Mesangial cell (primary cell): ENCODE data around the gene CDKN2B-AS1. TPM values are rescaled to one million over a fixed set of nuclear protein-coding genes. Genes with fewer than 3 reads are reported as not detected.

Experiments
- total RNA-seq: library from RNA; depleted of rRNA; stranded (reverse); fragments of >200 nt; gene quantifications from 2 replicates; pipeline ENCODE4 v1.2.3, GENCODE V29; 2015

The CDKN2B-AS1 gene
- total RNA-seq = 0.63 and 0.98 TPM in 2 replicates

DNA sequence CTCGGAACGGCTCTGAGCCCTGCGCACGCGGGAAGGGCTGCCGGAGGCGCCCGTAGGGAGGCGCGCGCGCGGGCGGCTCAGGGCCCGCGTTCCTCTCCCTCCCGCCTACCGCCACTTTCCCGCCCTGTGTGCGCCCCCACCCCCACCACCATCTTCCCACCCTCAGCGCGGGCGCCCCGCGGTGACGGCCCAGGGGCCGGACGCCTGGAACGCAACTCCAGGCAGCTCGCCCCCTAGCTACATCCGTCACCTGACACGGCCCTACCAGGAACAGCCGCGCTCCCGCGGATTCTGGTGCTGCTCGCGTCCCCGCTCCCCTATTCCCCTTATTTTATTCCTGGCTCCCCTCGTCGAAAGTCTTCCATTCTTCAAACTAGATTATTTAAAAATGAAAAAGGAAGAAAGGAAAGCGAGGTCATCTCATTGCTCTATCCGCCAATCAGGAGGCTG lies at the start of gene CDKN2B-AS1:
TSS of gene CDKN2B-AS1 (plus strand) at position 236 of the 450 bp plus-strand sequence.

DNA sequence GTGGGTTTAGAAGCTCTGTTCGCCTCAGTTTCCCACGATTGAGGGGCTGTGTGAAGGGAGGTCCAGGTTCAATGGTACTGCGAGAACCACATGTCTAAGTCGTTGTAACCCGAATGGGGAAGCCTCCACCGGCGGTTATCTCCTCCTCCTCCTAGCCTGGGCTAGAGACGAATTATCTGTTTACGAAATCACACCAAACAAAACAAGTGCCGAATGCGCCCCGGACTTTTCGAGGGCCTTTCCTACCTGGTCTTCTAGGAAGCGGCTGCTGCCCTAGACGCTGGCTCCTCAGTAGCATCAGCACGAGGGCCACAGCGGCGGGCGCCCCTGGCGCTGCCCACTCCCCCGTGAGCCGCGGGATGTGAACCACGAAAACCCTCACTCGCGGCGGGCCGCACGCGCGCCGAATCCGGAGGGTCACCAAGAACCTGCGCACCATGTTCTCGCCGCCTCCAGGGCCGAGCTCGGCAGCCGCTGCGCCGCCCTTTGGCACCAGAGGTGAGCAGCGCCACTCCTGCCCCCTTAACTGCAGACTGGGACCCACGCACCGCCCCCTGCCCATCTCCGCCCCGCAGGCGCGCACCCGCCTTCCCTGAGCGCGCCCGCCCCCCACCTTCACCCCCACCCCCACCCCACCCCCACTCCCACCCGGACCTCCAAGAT lies 567 bp upstream of the CDKN2B-AS1 start, which contains the start of gene CDKN2A:
TSS of gene CDKN2A (minus strand) at position 500 of the 663 bp plus-strand sequence.

DNA sequence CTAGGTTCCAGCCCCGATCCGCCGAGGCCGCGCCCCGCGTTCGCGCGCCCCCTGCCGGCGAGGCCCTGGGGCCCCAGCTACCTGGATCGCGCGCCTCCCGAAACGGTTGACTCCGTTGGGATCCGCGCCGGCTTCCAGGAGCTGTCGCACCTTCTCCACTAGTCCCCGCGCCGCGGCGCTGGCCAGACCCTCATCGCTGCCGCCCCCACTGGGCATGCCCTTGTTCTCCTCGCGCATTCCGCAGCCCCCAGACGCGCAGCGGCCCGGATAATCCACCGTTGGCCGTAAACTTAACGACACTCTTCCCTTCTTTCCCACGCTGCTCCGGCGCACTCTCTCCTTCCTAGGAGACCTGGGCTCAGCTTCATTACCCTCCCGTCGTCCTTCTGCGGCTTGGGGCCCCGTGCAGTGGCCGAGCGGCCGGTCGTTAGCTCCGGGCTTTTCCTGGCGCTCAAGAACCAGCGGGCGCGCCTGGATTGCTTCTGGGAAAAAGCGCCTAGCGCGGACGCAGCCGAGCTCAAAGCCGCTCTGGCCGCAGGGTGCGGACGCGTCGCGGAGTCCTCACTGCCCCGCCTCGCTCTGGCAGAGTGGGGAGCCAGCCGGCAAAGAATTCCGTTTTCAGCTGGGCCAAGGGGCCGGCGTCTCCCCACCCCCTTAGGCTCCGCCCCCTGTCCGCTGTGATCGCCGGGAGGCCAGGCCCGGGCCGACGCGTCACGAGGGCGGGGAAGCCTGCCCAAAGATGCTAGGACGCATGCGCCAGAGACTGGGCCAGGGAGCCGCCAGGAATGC lies 14.3 kb downstream of the CDKN2B-AS1 start, which contains the start of gene CDKN2B:
TSS of gene CDKN2B (minus strand) at position 589 of the 789 bp plus-strand sequence. CDS start at position 237, 352 bp downstream.

Other genes starting within 250 kb of the CDKN2B-AS1 start
- gene MTAP, start 192.2 kb upstream of the CDKN2B-AS1 start, total RNA-seq = 23.8 and 30.8 TPM in 2 replicates
- gene CDKN2A, start 399 bp upstream of the CDKN2B-AS1 start, total RNA-seq = 36.5 and 50.0 TPM in 2 replicates
- 17.6 and 21.8 TPM in 2 replicates for gene CDKN2B, start 14.5 kb downstream of the CDKN2B-AS1 start, total RNA-seq